ENCODE data around the gene FOXRED2.

The FOXRED2 gene

DNA sequence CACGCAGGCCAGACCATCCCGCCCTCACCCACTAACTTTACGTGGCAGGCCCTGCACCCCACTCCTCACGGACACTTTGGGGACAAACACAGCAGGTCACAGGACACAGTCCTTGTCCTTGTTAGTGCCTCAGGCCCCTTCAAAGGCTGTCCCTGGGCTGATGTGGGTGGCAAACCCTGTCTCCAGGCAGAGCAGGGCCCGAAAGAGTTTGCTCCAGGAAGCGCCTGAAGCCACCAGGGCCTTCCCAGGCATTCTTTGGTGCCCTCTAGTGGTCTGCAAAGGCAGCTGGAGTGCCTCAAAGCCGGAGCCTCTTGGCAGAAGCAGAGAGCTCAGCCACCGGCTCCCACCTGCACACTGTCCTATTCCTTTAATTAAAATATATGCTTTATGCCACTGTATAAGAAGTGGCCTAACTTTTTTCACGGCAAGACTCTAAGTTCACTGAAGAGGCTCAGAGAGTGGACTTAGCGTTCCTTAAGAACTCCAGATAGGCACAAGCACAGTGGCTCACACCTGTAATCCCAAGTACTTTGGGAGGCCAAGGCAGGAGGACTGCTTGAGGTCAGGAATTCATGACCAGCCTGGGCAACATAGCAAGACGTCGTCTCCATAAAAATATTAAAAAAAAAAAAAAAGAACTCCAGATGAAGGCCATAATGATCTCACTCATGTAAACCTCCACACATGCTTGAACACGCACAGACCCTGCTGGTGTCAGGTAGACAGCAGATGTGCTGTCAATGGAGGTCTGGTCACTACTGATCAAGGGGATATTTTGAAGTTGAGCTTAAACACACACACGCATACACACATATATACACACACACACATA lies 36.5 kb downstream of the FOXRED2 start:
- Histone ChIP-seq H3K4me3 (ENCODE audit: low read depth, low read length) (no peak overlapping the region), H3K36me3 (peaks cover 36% of the 10 kb centered on the region), H3K9me3 (no peaks in the 10 kb centered on the region), H3K4me1 (peaks cover 9% of the 10 kb centered on the region), H3K27me3 (no peaks in the 10 kb centered on the region)
- peak; percentile 83 for DNase-seq
- TF ChIP-seq, protein P1, sequence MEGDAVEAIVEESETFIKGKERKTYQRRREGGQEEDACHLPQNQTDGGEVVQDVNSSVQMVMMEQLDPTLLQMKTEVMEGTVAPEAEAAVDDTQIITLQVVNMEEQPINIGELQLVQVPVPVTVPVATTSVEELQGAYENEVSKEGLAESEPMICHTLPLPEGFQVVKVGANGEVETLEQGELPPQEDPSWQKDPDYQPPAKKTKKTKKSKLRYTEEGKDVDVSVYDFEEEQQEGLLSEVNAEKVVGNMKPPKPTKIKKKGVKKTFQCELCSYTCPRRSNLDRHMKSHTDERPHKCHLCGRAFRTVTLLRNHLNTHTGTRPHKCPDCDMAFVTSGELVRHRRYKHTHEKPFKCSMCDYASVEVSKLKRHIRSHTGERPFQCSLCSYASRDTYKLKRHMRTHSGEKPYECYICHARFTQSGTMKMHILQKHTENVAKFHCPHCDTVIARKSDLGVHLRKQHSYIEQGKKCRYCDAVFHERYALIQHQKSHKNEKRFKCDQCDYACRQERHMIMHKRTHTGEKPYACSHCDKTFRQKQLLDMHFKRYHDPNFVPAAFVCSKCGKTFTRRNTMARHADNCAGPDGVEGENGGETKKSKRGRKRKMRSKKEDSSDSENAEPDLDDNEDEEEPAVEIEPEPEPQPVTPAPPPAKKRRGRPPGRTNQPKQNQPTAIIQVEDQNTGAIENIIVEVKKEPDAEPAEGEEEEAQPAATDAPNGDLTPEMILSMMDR (IDR thresholded peaks at IDR 0.05; ENCODE audit: low read depth, low read length): peak; percentile 98

DNA sequence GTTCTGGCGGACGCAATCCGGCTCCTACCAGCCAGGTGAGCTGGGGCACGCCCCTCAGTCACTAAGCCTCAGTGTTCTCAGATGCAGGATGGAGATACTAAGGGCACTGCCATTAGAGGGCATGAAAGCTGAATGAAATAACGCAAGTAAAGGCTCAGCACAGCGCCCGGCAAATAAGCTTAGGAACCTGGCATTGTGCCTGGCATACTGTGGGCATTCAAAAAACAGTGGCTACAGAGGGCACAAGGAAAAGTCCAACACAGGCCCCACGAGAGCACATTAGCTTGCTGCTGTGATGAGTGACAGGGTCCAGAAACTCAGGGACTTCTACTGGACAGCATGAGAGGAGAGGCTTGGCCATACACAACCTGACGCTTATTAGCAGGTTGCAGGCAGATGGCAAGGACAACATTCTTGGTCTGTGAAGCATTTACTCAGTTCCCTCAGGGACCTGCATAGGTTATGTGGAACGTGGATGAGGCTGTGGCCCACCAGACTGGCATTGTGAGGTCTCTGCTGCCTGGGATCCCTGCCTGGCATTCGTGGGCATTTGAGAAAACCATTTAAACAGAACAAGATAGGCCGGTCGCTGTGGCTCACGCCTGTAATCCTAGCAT lies 37.6 kb downstream of the FOXRED2 start:
- Histone ChIP-seq H3K4me3 (ENCODE audit: low read depth, low read length) (no peak overlapping the region), H3K9me3 (no peaks in the 10 kb centered on the region), H3K27me3 (no peaks in the 10 kb centered on the region), H3K4me1 (peaks cover 9% of the 10 kb centered on the region), H3K36me3 (peaks cover 26% of the 10 kb centered on the region)
- no peak for DNase-seq
- TF ChIP-seq, protein P1 (IDR thresholded peaks at IDR 0.05; ENCODE audit: low read depth, low read length): no peak

DNA sequence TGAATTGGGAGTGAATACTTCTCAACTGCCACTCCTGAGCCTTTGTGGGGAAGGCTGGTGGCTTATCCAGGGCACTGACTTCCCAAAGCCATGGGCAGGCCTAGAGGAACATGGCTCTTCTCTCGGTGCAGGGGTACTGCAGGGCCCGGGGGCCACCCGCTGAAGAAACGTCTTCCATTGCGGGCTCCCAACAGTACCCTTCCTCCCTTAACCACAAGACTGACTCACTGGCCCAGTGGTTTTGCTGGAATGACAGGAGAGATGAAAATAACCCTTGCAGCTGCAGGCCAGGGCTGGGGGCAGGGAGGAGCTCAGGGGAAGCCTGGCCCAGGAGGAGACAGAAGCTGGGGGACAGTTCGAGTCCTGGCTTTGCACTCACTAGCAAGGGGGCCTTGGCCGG lies 38.9 kb downstream of the FOXRED2 start:
- no peak for DNase-seq
- peaks cover 9% of the 10 kb centered on the region for H3K4me1 ChIP-seq
- no peak overlapping the region for H3K4me3 ChIP-seq (ENCODE audit: low read depth, low read length)

DNA sequence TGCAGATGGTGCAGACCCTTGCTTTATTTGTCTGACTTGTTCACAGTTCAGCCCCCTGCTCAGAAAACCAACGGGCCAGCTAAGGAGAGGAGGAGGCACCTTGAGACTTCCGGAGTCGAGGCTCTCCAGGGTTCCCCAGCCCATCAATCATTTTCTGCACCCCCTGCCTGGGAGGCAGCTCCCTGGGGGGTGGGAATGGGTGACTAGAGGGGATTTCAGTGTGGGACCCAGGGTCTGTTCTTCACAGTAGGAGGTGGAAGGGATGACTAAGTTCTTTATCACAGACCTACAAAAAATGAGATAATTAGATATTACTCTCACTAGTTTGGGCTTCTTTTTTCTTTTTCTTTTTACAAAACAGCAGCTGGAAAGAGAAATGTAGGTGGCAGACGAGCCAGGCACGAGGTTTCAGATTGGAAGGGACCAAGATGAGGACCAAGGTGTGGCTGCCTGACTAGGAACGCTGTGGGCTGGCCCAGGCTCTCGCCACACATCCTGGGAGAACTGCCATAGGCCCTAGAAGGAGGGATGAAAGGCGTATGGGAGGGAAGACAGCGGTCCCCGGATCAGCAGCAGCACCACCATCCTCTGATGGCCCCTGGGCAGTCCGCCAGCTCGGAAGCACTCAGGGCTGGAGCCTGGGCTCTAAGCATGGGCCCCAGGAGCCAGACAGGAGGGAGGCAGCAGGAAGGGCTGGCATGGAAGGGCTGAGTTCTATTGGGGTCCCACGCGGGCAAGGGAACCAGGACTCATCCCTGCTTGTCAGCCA lies 39.6 kb downstream of the FOXRED2 start:
- no peak overlapping the region for H3K4me3 ChIP-seq (ENCODE audit: low read depth, low read length)

More for the DNA sequence above, 38.9 kb downstream of the FOXRED2 start:
- no peaks in the 10 kb centered on the region for H3K9me3 ChIP-seq
- peaks cover 19% of the 10 kb centered on the region for H3K36me3 ChIP-seq
- TF ChIP-seq, protein P1 (IDR thresholded peaks at IDR 0.05; ENCODE audit: low read depth, low read length): no peak
- no peaks in the 10 kb centered on the region for H3K27me3 ChIP-seq

DNA sequence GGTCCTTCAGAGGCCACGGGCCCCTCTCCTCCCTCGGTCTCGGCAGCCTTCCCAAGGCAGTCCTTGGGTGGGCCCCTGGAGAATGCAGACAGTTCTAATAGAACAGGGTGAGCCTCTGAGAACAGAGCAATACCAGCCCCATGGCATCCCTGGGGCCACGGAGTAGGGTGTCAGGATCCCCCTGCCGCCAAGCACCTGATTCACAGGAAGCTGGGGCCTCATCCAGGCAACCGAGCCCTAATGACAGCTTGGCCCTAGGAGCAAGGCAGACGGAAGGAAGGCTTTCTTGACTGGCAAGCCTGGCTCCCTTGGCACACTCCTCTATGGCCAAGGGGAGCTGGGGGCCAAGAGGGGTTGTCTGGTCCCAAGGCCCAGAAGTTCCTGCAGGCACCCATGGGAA lies 40.6 kb downstream of the FOXRED2 start:
- peaks cover 19% of the 10 kb centered on the region for H3K36me3 ChIP-seq
- peaks cover 12% of the 10 kb centered on the region for H3K4me1 ChIP-seq
- H3K4me3 ChIP-seq (ENCODE audit: low read depth, low read length): no peak overlapping the region
- H3K27me3 ChIP-seq: no peaks in the 10 kb centered on the region
- DNase-seq: no peak
- no peaks in the 10 kb centered on the region for H3K9me3 ChIP-seq
- TF ChIP-seq, protein P1 (IDR thresholded peaks at IDR 0.05; ENCODE audit: low read depth, low read length): no peak

More for the DNA sequence above, 39.6 kb downstream of the FOXRED2 start:
- Histone ChIP-seq H3K4me1 (peaks cover 9% of the 10 kb centered on the region), H3K36me3 (peaks cover 19% of the 10 kb centered on the region), H3K9me3 (no peaks in the 10 kb centered on the region), H3K27me3 (no peaks in the 10 kb centered on the region)
- TF ChIP-seq, protein P1 (IDR thresholded peaks at IDR 0.05; ENCODE audit: low read depth, low read length): no peak
- peak; percentile 86 for DNase-seq
